Diencephalon (tissue), 1 donor: Measurements from ENCODE around the gene IL10. TPM values are rescaled to one million over a fixed set of nuclear protein-coding genes. Genes with fewer than 3 reads are reported as not detected.

Experiments
- small RNA-seq: library from RNA; depleted of rRNA; stranded (forward); fragments of <200 nt; gene quantifications from one replicate; pipeline ENCODE3, GENCODE V24; 2014
- total RNA-seq: library from RNA; depleted of rRNA; stranded (reverse); fragments of >200 nt; gene quantifications from one replicate; pipeline ENCODE4 v1.2.3, GENCODE V29; 2014

Gene IL10
- 0.46 TPM for total RNA-seq

DNA sequence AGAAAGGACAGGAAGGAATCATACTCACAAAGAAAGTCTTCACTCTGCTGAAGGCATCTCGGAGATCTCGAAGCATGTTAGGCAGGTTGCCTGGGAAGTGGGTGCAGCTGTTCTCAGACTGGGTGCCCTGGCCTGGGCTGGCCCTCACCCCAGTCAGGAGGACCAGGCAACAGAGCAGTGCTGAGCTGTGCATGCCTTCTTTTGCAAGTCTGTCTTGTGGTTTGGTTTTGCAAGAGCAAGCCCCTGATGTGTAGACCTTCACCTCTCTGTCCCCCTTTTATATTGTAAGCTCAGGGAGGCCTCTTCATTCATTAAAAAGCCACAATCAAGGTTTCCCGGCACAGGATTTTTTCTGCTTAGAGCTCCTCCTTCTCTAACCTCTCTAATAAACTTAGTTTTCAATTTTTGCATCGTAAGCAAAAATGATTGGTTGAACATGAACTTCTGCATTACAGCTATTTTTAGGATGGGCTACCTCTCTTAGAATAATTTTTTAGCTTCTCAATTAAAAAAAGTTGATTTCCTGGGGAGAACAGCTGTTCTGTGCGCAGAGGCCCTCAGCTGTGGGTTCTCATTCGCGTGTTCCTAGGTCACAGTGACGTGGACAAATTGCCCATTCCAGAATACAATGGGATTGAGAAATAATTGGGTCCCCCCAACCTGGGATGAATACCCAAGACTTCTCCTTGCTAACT, at the start of gene IL10:
IL10 (minus strand) TSS at position 252 of the 695 bp plus-strand sequence; CDS start at position 193, 59 bp downstream.

DNA sequence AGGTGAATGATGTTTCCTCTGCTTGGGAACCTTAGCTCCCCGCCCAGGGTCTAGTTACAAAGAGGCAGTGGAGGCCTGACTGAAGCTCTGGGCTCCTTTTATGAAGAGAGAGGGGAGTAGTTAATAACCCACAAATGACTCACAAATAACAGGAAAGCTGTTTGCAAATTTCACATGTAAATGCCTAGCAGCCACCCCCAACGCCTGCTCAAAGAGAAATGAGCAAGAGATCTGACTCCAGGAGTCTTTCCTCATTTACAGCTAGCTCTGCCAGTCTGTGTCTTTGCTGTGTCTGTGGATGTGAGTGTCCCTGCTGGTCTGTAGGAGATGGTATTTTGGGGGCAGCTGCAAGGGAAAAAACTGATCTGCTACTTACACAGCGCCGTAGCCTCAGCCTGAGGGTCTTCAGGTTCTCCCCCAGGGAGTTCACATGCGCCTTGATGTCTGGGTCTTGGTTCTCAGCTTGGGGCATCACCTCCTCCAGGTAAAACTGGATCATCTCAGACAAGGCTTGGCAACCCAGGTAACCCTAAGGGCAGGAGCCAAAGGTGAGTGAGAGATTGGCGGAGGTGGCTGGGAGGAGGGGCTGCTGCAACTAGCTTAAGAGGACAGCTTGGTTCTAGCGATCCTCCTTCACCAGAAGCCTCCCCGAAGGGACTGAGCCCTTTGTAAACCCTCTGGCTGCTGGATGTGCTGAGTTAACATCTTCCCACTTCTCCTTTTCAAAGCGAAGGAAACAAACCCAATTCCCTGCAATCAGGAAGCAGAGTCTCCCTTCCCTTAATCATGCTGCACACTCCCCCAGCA, 1.6 kb downstream of the IL10 start, which contains the start of gene IL19:
IL19 (plus strand) TSS at position 243 of the 807 bp plus-strand sequence. CDS start 65,890 bp downstream, outside the sequence.

Small RNAs within 50 kb of the gene (small RNA-seq; reads per million reads assigned to genes)
- not detected for gene RF00019

Other genes starting within 250 kb of the IL10 start
- gene EIF2D, start 160.0 kb downstream of the IL10 start, total RNA-seq = 15.5 TPM
- gene DYRK3, start 137.0 kb downstream of the IL10 start, total RNA-seq = 18.0 TPM
- gene MAPKAPK2, start 87.6 kb downstream of the IL10 start, total RNA-seq = 10.1 TPM
- not detected for gene IL19, start 1.7 kb downstream of the IL10 start, total RNA-seq
- gene IL20, start 93.1 kb upstream of the IL10 start, total RNA-seq = not detected
- gene IL24, start 124.9 kb upstream of the IL10 start, total RNA-seq = not detected
- 0.46 TPM for gene FCMR, start 149.4 kb upstream of the IL10 start, total RNA-seq
- gene PIGR, start 174.0 kb upstream of the IL10 start, total RNA-seq = not detected
- not detected for gene FCAMR, start 198.0 kb upstream of the IL10 start, total RNA-seq